Measurements from ENCODE around the gene BOLA3.

Gene BOLA3

GRCh38 chr2:74100254-74101216 lies 47.2 kb downstream of the BOLA3 start:
- Histone ChIP-seq H3K9ac (ENCODE audit: low read length) (no peak overlapping the region), H3K9me3 (ENCODE audit: control insufficient read depth, low read length) (no peaks in the 10 kb centered on the region), H3K4me1 (ENCODE audit: control insufficient read depth, insufficient read depth, low read length) (no peaks in the 10 kb centered on the region), H3K4me3 (ENCODE audit: low read length) (no peak overlapping the region), H3K27me3 (replicated peaks; ENCODE audit: control insufficient read depth, insufficient read depth, low read length) (no peaks in the 10 kb centered on the region), H3K36me3 (ENCODE audit: control insufficient read depth, insufficient read depth, low read length, severe bottlenecking) (peaks cover 26% of the 10 kb centered on the region)
- no peak for DNase-seq (ENCODE audit: low read depth)

GRCh38 chr2:74099835-74100234 lies 47.9 kb downstream of the BOLA3 start:
- Histone ChIP-seq H3K9me3 (ENCODE audit: control insufficient read depth, low read length) (no peaks in the 10 kb centered on the region), H3K9ac (ENCODE audit: low read length) (no peak overlapping the region), H3K4me3 (ENCODE audit: low read length) (no peak overlapping the region), H3K27me3 (replicated peaks; ENCODE audit: control insufficient read depth, insufficient read depth, low read length) (no peaks in the 10 kb centered on the region), H3K36me3 (ENCODE audit: control insufficient read depth, insufficient read depth, low read length, severe bottlenecking) (peaks cover 29% of the 10 kb centered on the region), H3K4me1 (ENCODE audit: control insufficient read depth, insufficient read depth, low read length) (no peaks in the 10 kb centered on the region)
- DNase-seq (ENCODE audit: low read depth) = no peak

GRCh38 chr2:74099271-74099670 lies 48.4 kb downstream of the BOLA3 start:
- Histone ChIP-seq H3K4me1 (ENCODE audit: control insufficient read depth, insufficient read depth, low read length) (no peaks in the 10 kb centered on the region), H3K36me3 (ENCODE audit: control insufficient read depth, insufficient read depth, low read length, severe bottlenecking) (peaks cover 33% of the 10 kb centered on the region), H3K4me3 (ENCODE audit: low read length) (no peak overlapping the region), H3K27me3 (replicated peaks; ENCODE audit: control insufficient read depth, insufficient read depth, low read length) (no peaks in the 10 kb centered on the region), H3K9ac (ENCODE audit: low read length) (no peak overlapping the region), H3K9me3 (ENCODE audit: control insufficient read depth, low read length) (no peaks in the 10 kb centered on the region)
- DNase-seq (ENCODE audit: low read depth) = no peak

- H3K9me3 ChIP-seq (ENCODE audit: control insufficient read depth, low read length) = no peaks in the 10 kb centered on the region
- peaks cover 43% of the 10 kb centered on the region for H3K36me3 ChIP-seq (ENCODE audit: control insufficient read depth, insufficient read depth, low read length, severe bottlenecking)
These were observed 50.1 kb downstream of the BOLA3 start for GRCh38 chr2:74097574-74097973.

GRCh38 chr2:74096052-74096451 lies 51.7 kb downstream of the BOLA3 start:
- peaks cover 45% of the 10 kb centered on the region for H3K36me3 ChIP-seq (ENCODE audit: control insufficient read depth, insufficient read depth, low read length, severe bottlenecking)
- H3K4me1 ChIP-seq (ENCODE audit: control insufficient read depth, insufficient read depth, low read length) = no peaks in the 10 kb centered on the region
- no peak overlapping the region for H3K9ac ChIP-seq (ENCODE audit: low read length)
- no peak overlapping the region for H3K4me3 ChIP-seq (ENCODE audit: low read length)
- no peaks in the 10 kb centered on the region for H3K9me3 ChIP-seq (ENCODE audit: control insufficient read depth, low read length)
- H3K27me3 ChIP-seq (replicated peaks; ENCODE audit: control insufficient read depth, insufficient read depth, low read length) = no peaks in the 10 kb centered on the region
- DNase-seq (ENCODE audit: low read depth) = no peak

More at GRCh38 chr2:74097574-74097973, 50.1 kb downstream of the BOLA3 start:
- no peak for DNase-seq (ENCODE audit: low read depth)
- no peak overlapping the region for H3K9ac ChIP-seq (ENCODE audit: low read length)
- H3K4me1 ChIP-seq (ENCODE audit: control insufficient read depth, insufficient read depth, low read length) = no peaks in the 10 kb centered on the region
- no peak overlapping the region for H3K4me3 ChIP-seq (ENCODE audit: low read length)
- no peaks in the 10 kb centered on the region for H3K27me3 ChIP-seq (replicated peaks; ENCODE audit: control insufficient read depth, insufficient read depth, low read length)

- Histone ChIP-seq H3K4me3 (ENCODE audit: low read length) (no peak overlapping the region), H3K36me3 (ENCODE audit: control insufficient read depth, insufficient read depth, low read length, severe bottlenecking) (peaks cover 45% of the 10 kb centered on the region), H3K4me1 (ENCODE audit: control insufficient read depth, insufficient read depth, low read length) (no peaks in the 10 kb centered on the region), H3K9me3 (ENCODE audit: control insufficient read depth, low read length) (no peaks in the 10 kb centered on the region), H3K27me3 (replicated peaks; ENCODE audit: control insufficient read depth, insufficient read depth, low read length) (no peaks in the 10 kb centered on the region), H3K9ac (ENCODE audit: low read length) (no peak overlapping the region)
- no peak for DNase-seq (ENCODE audit: low read depth)
These were observed 52.1 kb downstream of the BOLA3 start for GRCh38 chr2:74095632-74096031.

- Histone ChIP-seq H3K9me3 (ENCODE audit: control insufficient read depth, low read length) (no peaks in the 10 kb centered on the region), H3K36me3 (ENCODE audit: control insufficient read depth, insufficient read depth, low read length, severe bottlenecking) (peaks cover 44% of the 10 kb centered on the region), H3K27me3 (replicated peaks; ENCODE audit: control insufficient read depth, insufficient read depth, low read length) (no peaks in the 10 kb centered on the region), H3K9ac (ENCODE audit: low read length) (no peak overlapping the region), H3K4me1 (ENCODE audit: control insufficient read depth, insufficient read depth, low read length) (no peaks in the 10 kb centered on the region), H3K4me3 (ENCODE audit: low read length) (no peak overlapping the region)
- no peak for DNase-seq (ENCODE audit: low read depth)
These were observed 53.4 kb downstream of the BOLA3 start for GRCh38 chr2:74094291-74094690.

GRCh38 chr2:74093840-74094239 lies 53.9 kb downstream of the BOLA3 start:
- no peak overlapping the region for H3K9ac ChIP-seq (ENCODE audit: low read length)
- no peaks in the 10 kb centered on the region for H3K9me3 ChIP-seq (ENCODE audit: control insufficient read depth, low read length)
- H3K4me3 ChIP-seq (ENCODE audit: low read length) = no peak overlapping the region
- H3K36me3 ChIP-seq (ENCODE audit: control insufficient read depth, insufficient read depth, low read length, severe bottlenecking) = peaks cover 43% of the 10 kb centered on the region
- no peaks in the 10 kb centered on the region for H3K27me3 ChIP-seq (replicated peaks; ENCODE audit: control insufficient read depth, insufficient read depth, low read length)
- no peak for DNase-seq (ENCODE audit: low read depth)
- no peaks in the 10 kb centered on the region for H3K4me1 ChIP-seq (ENCODE audit: control insufficient read depth, insufficient read depth, low read length)

GRCh38 chr2:74093426-74093825 lies 54.3 kb downstream of the BOLA3 start:
- no peaks in the 10 kb centered on the region for H3K27me3 ChIP-seq (replicated peaks; ENCODE audit: control insufficient read depth, insufficient read depth, low read length)
- peaks cover 43% of the 10 kb centered on the region for H3K36me3 ChIP-seq (ENCODE audit: control insufficient read depth, insufficient read depth, low read length, severe bottlenecking)
- no peak for DNase-seq (ENCODE audit: low read depth)
- H3K9ac ChIP-seq (ENCODE audit: low read length) = no peak overlapping the region
- no peak overlapping the region for H3K4me3 ChIP-seq (ENCODE audit: low read length)
- no peaks in the 10 kb centered on the region for H3K9me3 ChIP-seq (ENCODE audit: control insufficient read depth, low read length)
- no peaks in the 10 kb centered on the region for H3K4me1 ChIP-seq (ENCODE audit: control insufficient read depth, insufficient read depth, low read length)

GRCh38 chr2:74092275-74092674 lies 55.4 kb downstream of the BOLA3 start:
- H3K36me3 ChIP-seq (ENCODE audit: control insufficient read depth, insufficient read depth, low read length, severe bottlenecking) = peaks cover 43% of the 10 kb centered on the region
- DNase-seq (ENCODE audit: low read depth) = no peak

GRCh38 chr2:74091391-74091790 lies 56.3 kb downstream of the BOLA3 start:
- no peak overlapping the region for H3K4me3 ChIP-seq (ENCODE audit: low read length)
- H3K27me3 ChIP-seq (replicated peaks; ENCODE audit: control insufficient read depth, insufficient read depth, low read length) = no peaks in the 10 kb centered on the region
- no peaks in the 10 kb centered on the region for H3K4me1 ChIP-seq (ENCODE audit: control insufficient read depth, insufficient read depth, low read length)
- no peak overlapping the region for H3K9ac ChIP-seq (ENCODE audit: low read length)
- peaks cover 43% of the 10 kb centered on the region for H3K36me3 ChIP-seq (ENCODE audit: control insufficient read depth, insufficient read depth, low read length, severe bottlenecking)
- no peaks in the 10 kb centered on the region for H3K9me3 ChIP-seq (ENCODE audit: control insufficient read depth, low read length)
- no peak for DNase-seq (ENCODE audit: low read depth)

More at GRCh38 chr2:74092275-74092674, 55.4 kb downstream of the BOLA3 start:
- H3K4me1 ChIP-seq (ENCODE audit: control insufficient read depth, insufficient read depth, low read length) = no peaks in the 10 kb centered on the region
- H3K9me3 ChIP-seq (ENCODE audit: control insufficient read depth, low read length) = no peaks in the 10 kb centered on the region
- H3K9ac ChIP-seq (ENCODE audit: low read length) = no peak overlapping the region
- no peak overlapping the region for H3K4me3 ChIP-seq (ENCODE audit: low read length)
- H3K27me3 ChIP-seq (replicated peaks; ENCODE audit: control insufficient read depth, insufficient read depth, low read length) = no peaks in the 10 kb centered on the region

All from adipocyte (in vitro differentiated cells).